ENCODE data around the gene SIGLEC1.

DNA sequence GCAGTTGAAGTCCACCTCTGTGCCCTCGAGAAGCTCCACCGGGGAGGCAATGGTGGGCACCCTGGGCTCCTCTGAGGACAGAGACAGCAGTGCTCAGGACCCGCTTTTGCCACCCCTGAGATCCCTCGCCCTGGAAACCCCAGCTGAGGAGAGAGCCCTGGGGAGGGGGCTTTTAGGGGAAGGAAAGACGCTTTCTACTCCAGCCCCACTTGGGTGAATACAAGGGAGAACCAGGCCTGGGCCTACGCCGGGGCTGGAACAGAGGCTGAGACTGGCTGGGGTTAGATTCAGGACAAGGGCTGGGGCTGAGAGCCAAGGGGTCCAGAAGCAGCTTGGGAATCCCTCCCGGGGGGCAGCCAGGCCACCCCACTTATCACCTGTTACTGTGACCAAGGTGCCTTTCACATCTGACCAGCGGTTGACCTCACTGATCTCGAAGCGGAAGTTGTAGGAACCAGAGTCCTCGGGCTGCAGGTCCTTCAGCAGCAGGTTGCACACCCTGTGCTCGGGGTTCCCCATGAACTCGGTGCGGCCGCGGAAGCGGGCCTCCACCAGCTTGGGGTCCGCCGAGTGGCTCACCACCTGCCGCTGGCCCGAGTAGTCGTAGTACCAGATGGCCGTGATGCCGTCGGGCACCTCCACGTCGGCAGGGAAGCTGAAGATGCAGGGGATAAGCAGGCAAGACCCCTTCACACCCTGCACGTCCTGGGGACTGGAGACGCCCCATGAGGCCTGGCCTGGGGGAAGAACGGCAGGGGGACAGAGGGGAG is 6.2 kb downstream of the SIGLEC1 start:
- TF ChIP-seq, protein P1, sequence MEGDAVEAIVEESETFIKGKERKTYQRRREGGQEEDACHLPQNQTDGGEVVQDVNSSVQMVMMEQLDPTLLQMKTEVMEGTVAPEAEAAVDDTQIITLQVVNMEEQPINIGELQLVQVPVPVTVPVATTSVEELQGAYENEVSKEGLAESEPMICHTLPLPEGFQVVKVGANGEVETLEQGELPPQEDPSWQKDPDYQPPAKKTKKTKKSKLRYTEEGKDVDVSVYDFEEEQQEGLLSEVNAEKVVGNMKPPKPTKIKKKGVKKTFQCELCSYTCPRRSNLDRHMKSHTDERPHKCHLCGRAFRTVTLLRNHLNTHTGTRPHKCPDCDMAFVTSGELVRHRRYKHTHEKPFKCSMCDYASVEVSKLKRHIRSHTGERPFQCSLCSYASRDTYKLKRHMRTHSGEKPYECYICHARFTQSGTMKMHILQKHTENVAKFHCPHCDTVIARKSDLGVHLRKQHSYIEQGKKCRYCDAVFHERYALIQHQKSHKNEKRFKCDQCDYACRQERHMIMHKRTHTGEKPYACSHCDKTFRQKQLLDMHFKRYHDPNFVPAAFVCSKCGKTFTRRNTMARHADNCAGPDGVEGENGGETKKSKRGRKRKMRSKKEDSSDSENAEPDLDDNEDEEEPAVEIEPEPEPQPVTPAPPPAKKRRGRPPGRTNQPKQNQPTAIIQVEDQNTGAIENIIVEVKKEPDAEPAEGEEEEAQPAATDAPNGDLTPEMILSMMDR (conservative IDR thresholded peaks at IDR 0.05; ENCODE audit: low read length): no peak
- no peak for TF ChIP-seq EZH2phosphoT487 (IDR thresholded peaks at IDR 0.05; ENCODE audit: borderline replicate concordance)
